IMR-90 (cell line): ENCODE results near the gene TIGD4. TPM values are rescaled to one million over a fixed set of nuclear protein-coding genes. Genes with fewer than 3 reads are reported as not detected.

Experiments used
- ATAC-seq: fragments of 200-7000 bp; cut with Tn5 transposase; 2 replicates; pipeline ENCODE4 v1.9.1; 2020; ENCODE audit warnings: low read depth, mild to moderate bottlenecking, moderate library complexity
- BruUV-seq: library from RNA; stranded (reverse); fragments of 400-500 nt; replicated peaks from 2 replicates; lab custom pipeline; 2021; lab: Mats Ljungman, UMichigan
- CTCF ChIA-PET: fragments of 300-600 bp; formaldehyde crosslinking; extraction: SDS; loops from one replicate; lab custom pipeline; 2021; ENCODE audit warnings: antibody characterized with exemption; lab: Yijun Ruan, JAX
- POLR2A ChIA-PET: fragments of 300-600 bp; sonication (Branson Sonifier 250); formaldehyde crosslinking; loops from one replicate; lab custom pipeline; 2022; ENCODE audit warnings: antibody characterized with exemption; ENCODE audit not compliant: unreplicated experiment; lab: Charles Lee
- DNase-seq: peaks from one replicate; pipeline ENCODE4 v3.0.0; 2013
- H2AFZ ChIP-seq: replicated peaks from 2 replicates; pipeline ENCODE3; 2013; ENCODE audit warnings: low read length, mild to moderate bottlenecking; ENCODE audit not compliant: poor library complexity
- H2AK5ac ChIP-seq: 2 replicates; pipeline ENCODE4 v1.6.1; 2013; ENCODE audit warnings: low read depth, low read length, inconsistent platforms
- H2AK9ac ChIP-seq: replicated peaks from 2 replicates; pipeline ENCODE3; 2013; ENCODE audit warnings: mild to moderate bottlenecking, low read depth, low read length, moderate library complexity; ENCODE audit not compliant: poor library complexity
- H2BK120ac ChIP-seq: 2 replicates; pipeline ENCODE4 v1.6.1; 2013; ENCODE audit warnings: low read depth, low read length, inconsistent platforms
- H2BK15ac ChIP-seq: 3 replicates; pipeline ENCODE4 v1.6.1; 2013; ENCODE audit warnings: low read depth, low read length, inconsistent platforms
- H2BK20ac ChIP-seq: 2 replicates; pipeline ENCODE4 v1.6.1; 2013; ENCODE audit warnings: low read depth, mild to moderate bottlenecking, inconsistent platforms, low read length, moderate library complexity
- H2BK5ac ChIP-seq: 2 replicates; pipeline ENCODE4 v1.6.1; 2013; ENCODE audit warnings: mild to moderate bottlenecking, low read depth, low read length, inconsistent platforms; ENCODE audit not compliant: poor library complexity, severe bottlenecking
- H3K14ac ChIP-seq: replicated peaks from 2 replicates; pipeline ENCODE4 v1.6.1; 2013; ENCODE audit warnings: low read depth, low read length, inconsistent platforms
- H3K18ac ChIP-seq: 2 replicates; pipeline ENCODE4 v1.6.1; 2013; ENCODE audit warnings: low read depth, low read length, control low read depth
- H3K23ac ChIP-seq: 2 replicates; pipeline ENCODE4 v1.6.1; 2013; ENCODE audit warnings: low read depth, low read length, inconsistent platforms
- H3K27ac ChIP-seq: 2 replicates; pipeline ENCODE4 v1.5.1; 2013; ENCODE audit warnings: mild to moderate bottlenecking, control low read depth, low read length; ENCODE audit not compliant: insufficient read depth
- H3K27me3 ChIP-seq: 2 replicates; pipeline ENCODE4 v1.6.1; 2013; ENCODE audit warnings: low read length; ENCODE audit not compliant: control insufficient read depth, insufficient read depth
- H3K36me3 ChIP-seq: 2 replicates; pipeline ENCODE4 v1.6.1; 2013; ENCODE audit warnings: low read length, mixed read lengths; ENCODE audit not compliant: control insufficient read depth, insufficient read depth
- H3K4ac ChIP-seq: 2 replicates; pipeline ENCODE4 v1.6.1; 2013; ENCODE audit warnings: low read depth, low read length, inconsistent platforms
- H3K4me1 ChIP-seq: 2 replicates; pipeline ENCODE4 v1.6.1; 2013; ENCODE audit warnings: low read length, mixed read lengths; ENCODE audit not compliant: control insufficient read depth, insufficient read depth
- H3K4me2 ChIP-seq: 2 replicates; pipeline ENCODE4 v1.6.1; 2013; ENCODE audit warnings: low read depth, mild to moderate bottlenecking, control low read depth, low read length, moderate library complexity
- H3K4me3 ChIP-seq: 2 replicates; pipeline ENCODE4 v1.5.1; 2013; ENCODE audit warnings: low read depth, mild to moderate bottlenecking, control low read depth, low read length, moderate library complexity; ENCODE audit not compliant: insufficient read depth
- H3K56ac ChIP-seq: 2 replicates; pipeline ENCODE4 v1.6.1; 2013; ENCODE audit warnings: low read length, inconsistent platforms; ENCODE audit not compliant: insufficient read depth; ENCODE audit errors: extremely low read depth
- H3K79me1 ChIP-seq, 2 experiments: 2 replicates each; pipeline ENCODE4 v1.6.1; 2013; ENCODE audit warnings: low read length in 2 of 2, inconsistent platforms in 1 of 2, low read depth in 1 of 2
- H3K9ac ChIP-seq: 2 replicates; pipeline ENCODE4 v1.6.1; 2013; ENCODE audit warnings: low read depth, low read length, control low read depth
- H3K9me1 ChIP-seq: 2 replicates; pipeline ENCODE4 v1.6.1; 2013; ENCODE audit warnings: low read length, inconsistent platforms; ENCODE audit not compliant: insufficient read depth
- H3K9me3 ChIP-seq: 2 replicates; pipeline ENCODE4 v1.6.1; 2013; ENCODE audit warnings: low read length; ENCODE audit not compliant: control insufficient read depth, insufficient read depth
- H4K20me1 ChIP-seq: 2 replicates; pipeline ENCODE4 v1.6.1; 2013; ENCODE audit warnings: low read length, inconsistent platforms; ENCODE audit not compliant: insufficient read depth
- H4K5ac ChIP-seq: 2 replicates; pipeline ENCODE4 v1.6.1; 2013; ENCODE audit warnings: mild to moderate bottlenecking, low read depth, low read length, control low read depth
- H4K8ac ChIP-seq, 2 experiments: 2 replicates each; pipeline ENCODE4 v1.6.1; 2013; ENCODE audit warnings: low read depth in 2 of 2, low read length in 2 of 2, control low read depth in 1 of 2, inconsistent platforms in 1 of 2
- H4K91ac ChIP-seq: 2 replicates; pipeline ENCODE4 v1.6.1; 2013; ENCODE audit warnings: low read depth, low read length, inconsistent platforms; ENCODE audit not compliant: insufficient read depth
- BHLHE40 ChIP-seq: fragments of 150-350 bp; IDR thresholded peaks from 2 replicates; pipeline ENCODE4 v1.6.1; 2016; ENCODE audit warnings: mild to moderate bottlenecking, low read depth, low read length
- CEBPB ChIP-seq: IDR thresholded peaks from 2 replicates; pipeline ENCODE4 v1.6.1; 2012; ENCODE audit warnings: low read depth, low read length, improper control_type of control experiment
- CHD1 ChIP-seq: IDR thresholded peaks from 2 replicates; pipeline ENCODE4 v1.6.1; 2012; ENCODE audit warnings: low read depth, low read length, improper control_type of control experiment
- FOS ChIP-seq: fragments of 150-350 bp; IDR thresholded peaks from 2 replicates; pipeline ENCODE4 v1.6.1; 2016; ENCODE audit warnings: low read depth, low read length
- MAFK ChIP-seq: IDR thresholded peaks from 2 replicates; pipeline ENCODE4 v1.6.1; 2012; ENCODE audit warnings: low read depth, low read length, improper control_type of control experiment
- MAZ ChIP-seq: IDR thresholded peaks from 2 replicates; pipeline ENCODE4 v1.6.1; 2012; ENCODE audit warnings: low read depth, mild to moderate bottlenecking, low read length, improper control_type of control experiment, moderate library complexity, borderline replicate concordance
- MXI1 ChIP-seq: IDR thresholded peaks from 2 replicates; pipeline ENCODE4 v1.6.1; 2012; ENCODE audit warnings: low read depth, mild to moderate bottlenecking, low read length, moderate library complexity, borderline replicate concordance
- NFE2L2 ChIP-seq: fragments of 150-350 bp; IDR thresholded peaks from 2 replicates; pipeline ENCODE4 v1.6.1; 2016; ENCODE audit warnings: low read depth, mild to moderate bottlenecking, low read length
- POLR2A ChIP-seq: IDR thresholded peaks from 2 replicates; pipeline ENCODE4 v1.6.1; 2012; ENCODE audit warnings: mild to moderate bottlenecking, low read depth, low read length
- RAD21 ChIP-seq: IDR thresholded peaks from 2 replicates; pipeline ENCODE4 v1.6.1; 2012; ENCODE audit warnings: low read length, improper control_type of control experiment
- RCOR1 ChIP-seq: IDR thresholded peaks from 2 replicates; pipeline ENCODE4 v1.6.1; 2012; ENCODE audit warnings: mild to moderate bottlenecking, low read length, improper control_type of control experiment; ENCODE audit not compliant: insufficient replicate concordance
- RFX5 ChIP-seq: IDR thresholded peaks from 2 replicates; pipeline ENCODE4 v1.8.0; 2012; ENCODE audit warnings: low read depth, mild to moderate bottlenecking, low read length, moderate library complexity
- WGBS, 2 experiments: methylation state at CpG; one replicate each; pipeline versions ENCODE4 v1.1.5 to v1.1.7; 2013; ENCODE audit warnings: missing lambda C conversion rate in 2 of 2; ENCODE audit not compliant: insufficient read length in 1 of 2; ENCODE audit errors: extremely low coverage in 2 of 2; 5-methylcytosine and 5-hydroxymethylcytosine counted together
- dilution Hi-C: fragments of 300-500 bp; cut with HindIII; formaldehyde crosslinking; loops from one replicate; pipeline ENCODE4 v1.14.3; 2018; ENCODE audit warnings: low sequenced_read_pairs; ENCODE audit not compliant: unreplicated experiment
- in situ Hi-C: fragments of 300-500 bp; cut with MboI; formaldehyde crosslinking; loops from 3 replicates; pipeline ENCODE4 v1.14.3; 2019; ENCODE audit warnings: low sequenced_read_pairs, inconsistent platforms, mixed read lengths
- intact Hi-C: fragments of 100-400 bp; cut with micrococcal nuclease; formaldehyde crosslinking; loops from 2 replicates; pipeline ENCODE4 v1.10.0; 2022
- polyA plus RNA-seq, 3 experiments: library from polyadenylated mRNA; depleted of rRNA; stranded (reverse); fragments of >200 nt; gene quantifications; 2 replicates each; pipeline ENCODE4 v1.2.3, GENCODE V29; 2012; ENCODE audit warnings: low replicate concordance in 1 of 3
- total RNA-seq: library from RNA; depleted of rRNA; stranded (reverse); fragments of >200 nt; gene quantifications from 2 replicates; pipeline ENCODE4 v1.2.3, GENCODE V29; 2012
- TF ChIP-seq, protein P1 (sequence below): fragments of 150-350 bp; IDR thresholded peaks from 2 replicates; pipeline ENCODE4 v1.6.1; 2017; ENCODE audit warnings: mild to moderate bottlenecking, antibody characterized with exemption, low read length, low read depth
- TF ChIP-seq, protein P2 (sequence below): fragments of 150-350 bp; IDR thresholded peaks from 2 replicates; pipeline ENCODE4 v1.6.1; 2016; ENCODE audit warnings: low read depth, mild to moderate bottlenecking, low read length, moderate library complexity, borderline replicate concordance
- TF ChIP-seq, protein P3 (sequence below): conservative IDR thresholded peaks from 2 replicates; pipeline ENCODE4 v1.5.1; 2012; ENCODE audit warnings: mild to moderate bottlenecking, low read depth, low read length, improper control_type of control experiment

Gene TIGD4
- total and polyA plus RNA-seq, 2 of the 4 experiments (the other 2 are of a cell fraction) = 0.03 TPM; not detected in 1

DNA sequence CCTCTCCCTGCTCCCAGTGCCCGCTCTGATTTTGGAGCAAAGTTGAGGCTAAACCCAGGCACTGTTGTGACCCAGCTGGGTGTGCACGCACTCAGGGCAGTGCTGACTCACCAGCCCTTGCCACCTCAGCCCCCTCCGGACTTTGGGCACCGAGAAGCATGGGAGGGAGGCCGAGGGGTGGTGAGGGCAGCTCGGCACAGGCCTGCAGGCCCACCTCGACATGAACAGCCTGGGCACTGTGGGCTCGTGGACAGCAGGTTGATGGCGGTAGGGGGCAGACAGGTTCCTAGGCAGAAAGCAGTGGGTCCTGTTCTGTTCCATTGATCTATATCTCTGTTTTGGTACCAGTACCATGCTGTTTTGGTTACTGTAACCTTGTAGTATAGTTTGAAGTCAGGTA lies 30.9 kb downstream of the TIGD4 start:
- Histone ChIP-seq H3K56ac (no peak overlapping the region), H2BK15ac (no peak overlapping the region), H3K36me3 (no peaks in the 10 kb centered on the region), H2BK5ac (no peak overlapping the region), H4K91ac (no peak overlapping the region), H3K4ac (no peak overlapping the region), H3K27me3 (no peaks in the 10 kb centered on the region), H3K9me1 (no peaks in the 10 kb centered on the region), H3K27ac (no peak overlapping the region), H4K8ac (no peak overlapping the region), H3K18ac (no peak overlapping the region), H3K4me3 (no peak overlapping the region), H3K79me1 (no peaks in the 10 kb centered on the region), H3K23ac (no peak overlapping the region), H2AK9ac (no peak overlapping the region), H2AFZ (no peak overlapping the region), H4K5ac (no peak overlapping the region), H3K4me1 (no peaks in the 10 kb centered on the region), H2BK20ac (no peak overlapping the region), H3K4me2 (no peak overlapping the region), H3K9me3 (no peaks in the 10 kb centered on the region), H2AK5ac (no peak overlapping the region), H4K20me1 (no peaks in the 10 kb centered on the region), H3K9ac (no peak overlapping the region), H3K14ac (no peak overlapping the region), H2BK120ac (no peak overlapping the region)
- ATAC-seq = no peak
- WGBS, 2 experiments = 100% methylated on average over 1 of the region's 9 CpGs; no CpG with 5 or more reads in 1 of the 2 experiments
- TF ChIP-seq MAFK = no peak
- no peak for TF ChIP-seq BHLHE40
- TF ChIP-seq MAZ = no peak
- no peak for TF ChIP-seq CHD1
- no peak for TF ChIP-seq POLR2A
- no peak for TF ChIP-seq RAD21
- TF ChIP-seq RCOR1 = no peak
- no peak for TF ChIP-seq CEBPB
- TF ChIP-seq, protein P1, sequence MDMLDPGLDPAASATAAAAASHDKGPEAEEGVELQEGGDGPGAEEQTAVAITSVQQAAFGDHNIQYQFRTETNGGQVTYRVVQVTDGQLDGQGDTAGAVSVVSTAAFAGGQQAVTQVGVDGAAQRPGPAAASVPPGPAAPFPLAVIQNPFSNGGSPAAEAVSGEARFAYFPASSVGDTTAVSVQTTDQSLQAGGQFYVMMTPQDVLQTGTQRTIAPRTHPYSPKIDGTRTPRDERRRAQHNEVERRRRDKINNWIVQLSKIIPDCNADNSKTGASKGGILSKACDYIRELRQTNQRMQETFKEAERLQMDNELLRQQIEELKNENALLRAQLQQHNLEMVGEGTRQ = no peak
- TF ChIP-seq RFX5 = no peak
- TF ChIP-seq FOS = no peak
- TF ChIP-seq, protein P2, sequence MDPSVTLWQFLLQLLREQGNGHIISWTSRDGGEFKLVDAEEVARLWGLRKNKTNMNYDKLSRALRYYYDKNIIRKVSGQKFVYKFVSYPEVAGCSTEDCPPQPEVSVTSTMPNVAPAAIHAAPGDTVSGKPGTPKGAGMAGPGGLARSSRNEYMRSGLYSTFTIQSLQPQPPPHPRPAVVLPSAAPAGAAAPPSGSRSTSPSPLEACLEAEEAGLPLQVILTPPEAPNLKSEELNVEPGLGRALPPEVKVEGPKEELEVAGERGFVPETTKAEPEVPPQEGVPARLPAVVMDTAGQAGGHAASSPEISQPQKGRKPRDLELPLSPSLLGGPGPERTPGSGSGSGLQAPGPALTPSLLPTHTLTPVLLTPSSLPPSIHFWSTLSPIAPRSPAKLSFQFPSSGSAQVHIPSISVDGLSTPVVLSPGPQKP = no peak
- TF ChIP-seq NFE2L2 = no peak
- TF ChIP-seq MXI1 = no peak
- TF ChIP-seq, protein P3, sequence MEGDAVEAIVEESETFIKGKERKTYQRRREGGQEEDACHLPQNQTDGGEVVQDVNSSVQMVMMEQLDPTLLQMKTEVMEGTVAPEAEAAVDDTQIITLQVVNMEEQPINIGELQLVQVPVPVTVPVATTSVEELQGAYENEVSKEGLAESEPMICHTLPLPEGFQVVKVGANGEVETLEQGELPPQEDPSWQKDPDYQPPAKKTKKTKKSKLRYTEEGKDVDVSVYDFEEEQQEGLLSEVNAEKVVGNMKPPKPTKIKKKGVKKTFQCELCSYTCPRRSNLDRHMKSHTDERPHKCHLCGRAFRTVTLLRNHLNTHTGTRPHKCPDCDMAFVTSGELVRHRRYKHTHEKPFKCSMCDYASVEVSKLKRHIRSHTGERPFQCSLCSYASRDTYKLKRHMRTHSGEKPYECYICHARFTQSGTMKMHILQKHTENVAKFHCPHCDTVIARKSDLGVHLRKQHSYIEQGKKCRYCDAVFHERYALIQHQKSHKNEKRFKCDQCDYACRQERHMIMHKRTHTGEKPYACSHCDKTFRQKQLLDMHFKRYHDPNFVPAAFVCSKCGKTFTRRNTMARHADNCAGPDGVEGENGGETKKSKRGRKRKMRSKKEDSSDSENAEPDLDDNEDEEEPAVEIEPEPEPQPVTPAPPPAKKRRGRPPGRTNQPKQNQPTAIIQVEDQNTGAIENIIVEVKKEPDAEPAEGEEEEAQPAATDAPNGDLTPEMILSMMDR = no peak
- POLR2A ChIA-PET = no interaction called here
- no TSS peak for BruUV-seq
- intact Hi-C loops (no loop called here), dilution Hi-C loops (no loop called here), in situ Hi-C loops (no loop called here)
- CTCF ChIA-PET = no interaction called here
- DNase-seq = no peak
